CD4-positive, CD25-positive, alpha-beta regulatory T cell (primary cell): ENCODE data around the gene SLC2A5. TPM values are rescaled to one million over a fixed set of nuclear protein-coding genes. Genes with fewer than 3 reads are reported as not detected.
A peak's percentile ranks its signal among the peaks of the same experiment; 100 is the strongest.

ENCODE experiments used
- ATAC-seq, 2 donors: fragments of 150-1000 bp; cut with Tn5 transposase; one replicate each; pipeline ENCODE4 v1.10.0; 2021; ENCODE audit warnings: low read depth in 2 of 2, moderate number of reproducible peaks in 2 of 2, moderate library complexity in 1 of 2
- DNase-seq, 3 donors: peaks; one replicate each; pipeline versions ENCODE4 v3.0.0 to v3.0.0-alpha.2; 2012 to 2022; ENCODE audit warnings: mixed read lengths in 1 of 3
- H3K27ac ChIP-seq: one replicate; pipeline ENCODE4 v1.7.0; 2013; ENCODE audit warnings: mild to moderate bottlenecking, low read length; ENCODE audit not compliant: insufficient read depth, poor library complexity, severe bottlenecking
- H3K27me3 ChIP-seq: one replicate; pipeline ENCODE4 v1.7.0; 2013; ENCODE audit warnings: low read length; ENCODE audit not compliant: control insufficient read depth, insufficient read depth
- H3K36me3 ChIP-seq: one replicate; pipeline ENCODE4 v1.7.0; 2013; ENCODE audit warnings: mild to moderate bottlenecking, low read length, moderate library complexity; ENCODE audit not compliant: control insufficient read depth, insufficient read depth
- H3K4me1 ChIP-seq: 2 replicates; pipeline ENCODE4 v1.7.0; 2013; ENCODE audit warnings: mild to moderate bottlenecking, low read length; ENCODE audit not compliant: insufficient read depth, control insufficient read depth, poor library complexity, severe bottlenecking
- H3K4me3 ChIP-seq: one replicate; pipeline ENCODE4 v1.7.0; 2013; ENCODE audit warnings: low read depth, mild to moderate bottlenecking, low read length, moderate library complexity
- H3K9me3 ChIP-seq, 2 experiments: 1 replicate in 1 of 2; 2 replicates in 1 of 2; pipeline ENCODE4 v1.7.0; 2013; ENCODE audit warnings: low read length in 2 of 2, mild to moderate bottlenecking in 1 of 2, moderate library complexity in 1 of 2; ENCODE audit not compliant: control insufficient read depth in 2 of 2
- H3K27ac Mint-ChIP-seq, 3 donors: one replicate each; pipeline ENCODE4 v1.8.0; 2020 to 2022; ENCODE audit warnings: mild to moderate bottlenecking in 3 of 3, mixed read lengths in 3 of 3, moderate library complexity in 2 of 3
- H3K27me3 Mint-ChIP-seq: one replicate; pipeline ENCODE4 v1.8.0; 2022; ENCODE audit warnings: mild to moderate bottlenecking, mixed read lengths
- H3K36me3 Mint-ChIP-seq: one replicate; pipeline ENCODE4 v1.8.0; 2020; ENCODE audit warnings: mixed read lengths
- H3K4me1 Mint-ChIP-seq, 4 donors: one replicate each; pipeline ENCODE4 v1.8.0; 2020 to 2022; ENCODE audit warnings: mixed read lengths in 4 of 4, mild to moderate bottlenecking in 1 of 4
- H3K4me3 Mint-ChIP-seq, 4 donors: one replicate each; pipeline ENCODE4 v1.8.0; 2020 to 2022; ENCODE audit warnings: mild to moderate bottlenecking in 4 of 4, mixed read lengths in 4 of 4, moderate library complexity in 3 of 4
- H3K9me3 Mint-ChIP-seq, 7 donors: one replicate each; pipeline ENCODE4 v1.8.0; 2020 to 2022; ENCODE audit warnings: mixed read lengths in 7 of 7, mild to moderate bottlenecking in 3 of 7, moderate library complexity in 2 of 7
- polyA plus RNA-seq, 4 donors: library from polyadenylated mRNA; unstranded; fragments of 300-500 nt; fragmentation: Illumina TruSeq; gene quantifications; one replicate each; pipeline ENCODE4 v1.2.3, GENCODE V29; 2021
- total RNA-seq: library from RNA; stranded (reverse); gene quantifications from one replicate; pipeline ENCODE4 v1.2.3, GENCODE V29; 2022

The SLC2A5 gene
- total and polyA plus RNA-seq, 5 donors from 2014 or later: 0.08 to 0.64 TPM; not detected in 3

DNA sequence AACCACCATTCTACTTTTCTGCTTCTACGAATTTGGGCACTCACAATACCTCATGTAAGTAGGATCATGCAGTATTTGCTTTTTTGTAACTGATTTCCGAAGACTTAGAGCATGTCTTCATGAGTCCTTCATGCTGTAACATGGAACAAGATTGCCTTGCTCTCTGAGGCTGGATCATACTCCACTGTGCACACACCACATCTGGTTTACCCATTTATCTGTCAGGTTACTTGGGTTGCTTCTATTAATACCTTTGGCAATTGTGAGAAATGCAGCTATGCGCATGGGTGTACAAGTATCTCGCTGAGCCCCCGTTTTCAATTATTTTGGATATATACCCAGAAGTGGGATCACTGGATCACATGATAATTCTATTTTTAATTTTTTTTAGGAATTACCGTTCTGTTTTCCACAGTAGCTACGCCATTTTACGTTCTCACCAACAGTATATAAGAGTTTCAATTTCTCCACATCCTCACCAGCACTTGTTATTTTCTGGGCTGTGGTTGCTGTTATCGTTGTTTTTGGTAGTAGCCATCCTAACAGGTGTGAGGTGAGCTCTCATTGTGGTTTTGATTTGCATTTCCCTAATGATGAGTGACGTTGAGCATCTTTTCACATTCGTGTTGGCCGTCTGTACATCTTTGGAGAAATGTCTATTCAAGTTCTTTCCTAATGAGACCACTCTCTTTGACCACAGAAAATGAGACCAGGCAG is 10.7 kb upstream of the SLC2A5 start:
- Histone ChIP-seq H3K4me3 (no peak overlapping the region), H3K27me3 (peaks cover 12% of the 10 kb centered on the region), H3K27ac (no peak overlapping the region), H3K36me3 (no peaks in the 10 kb centered on the region), H3K9me3 (no peaks in the 10 kb centered on the region), H3K4me1 (peaks cover 11% of the 10 kb centered on the region)
- no peaks in the 10 kb centered on the region for H3K9me3 Mint-ChIP-seq
- H3K4me1 Mint-ChIP-seq: peaks cover 0 to 49% (median 17%) of the 10 kb centered on the region in 4 donors
- no peak overlapping the region for H3K4me3 Mint-ChIP-seq
- peaks cover 29% of the 10 kb centered on the region for H3K27me3 Mint-ChIP-seq
- no peak for ATAC-seq
- no peaks in the 10 kb centered on the region for H3K36me3 Mint-ChIP-seq
- DNase-seq: peak in 1 of 3 donors; percentile 68
- no peak overlapping the region for H3K27ac Mint-ChIP-seq

DNA sequence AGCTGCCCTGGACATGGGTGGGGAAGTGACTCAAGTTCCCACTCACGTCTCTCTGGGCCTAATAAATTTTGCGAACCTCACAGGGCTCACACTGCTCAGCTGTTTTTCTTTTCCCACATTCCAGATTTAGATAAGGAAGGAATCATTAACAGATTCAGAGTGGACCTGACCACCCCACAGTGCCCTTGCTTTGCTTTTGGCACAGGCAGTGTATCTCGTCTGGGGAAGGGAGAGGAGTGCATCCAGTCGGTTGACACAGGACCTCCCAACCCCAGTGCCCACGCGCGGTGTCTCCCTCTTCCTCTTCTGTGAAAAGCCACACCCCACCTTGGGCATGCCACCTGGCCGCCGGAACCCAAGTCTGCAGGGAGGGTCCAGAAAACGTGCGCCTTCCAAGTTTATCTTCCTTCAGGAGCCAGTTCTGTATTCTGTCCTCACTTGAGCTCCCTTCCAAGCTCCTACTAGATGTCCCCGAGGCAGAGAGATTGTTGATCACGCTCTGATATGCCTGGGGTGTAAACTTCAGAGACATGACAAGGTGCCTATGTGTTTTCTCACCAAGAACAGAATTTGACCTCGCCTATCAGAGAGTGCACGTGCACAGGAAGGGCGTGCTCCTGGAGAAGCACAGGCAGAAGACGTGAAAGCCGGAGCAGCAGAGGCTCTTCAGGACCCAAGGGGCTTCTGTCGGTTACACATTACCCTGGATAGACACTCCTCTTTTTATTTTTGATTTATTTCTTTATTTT is 9.5 kb upstream of the SLC2A5 start:
- Histone ChIP-seq H3K27me3 (peaks cover 12% of the 10 kb centered on the region), H3K4me1 (peaks cover 11% of the 10 kb centered on the region), H3K4me3 (no peak overlapping the region), H3K27ac (no peak overlapping the region), H3K36me3 (no peaks in the 10 kb centered on the region), H3K9me3 (no peaks in the 10 kb centered on the region)
- no peaks in the 10 kb centered on the region for H3K36me3 Mint-ChIP-seq
- peaks cover 0 to 56% (median 21%) of the 10 kb centered on the region in 4 donors for H3K4me1 Mint-ChIP-seq
- H3K9me3 Mint-ChIP-seq: no peaks in the 10 kb centered on the region
- H3K27me3 Mint-ChIP-seq: peaks cover 31% of the 10 kb centered on the region
- H3K27ac Mint-ChIP-seq: peak overlapping the region in 1 of 3 donors; percentile 52
- DNase-seq (peak in 1 of 3 donors; percentile 59), ATAC-seq (no peak)
- H3K4me3 Mint-ChIP-seq: no peak overlapping the region

DNA sequence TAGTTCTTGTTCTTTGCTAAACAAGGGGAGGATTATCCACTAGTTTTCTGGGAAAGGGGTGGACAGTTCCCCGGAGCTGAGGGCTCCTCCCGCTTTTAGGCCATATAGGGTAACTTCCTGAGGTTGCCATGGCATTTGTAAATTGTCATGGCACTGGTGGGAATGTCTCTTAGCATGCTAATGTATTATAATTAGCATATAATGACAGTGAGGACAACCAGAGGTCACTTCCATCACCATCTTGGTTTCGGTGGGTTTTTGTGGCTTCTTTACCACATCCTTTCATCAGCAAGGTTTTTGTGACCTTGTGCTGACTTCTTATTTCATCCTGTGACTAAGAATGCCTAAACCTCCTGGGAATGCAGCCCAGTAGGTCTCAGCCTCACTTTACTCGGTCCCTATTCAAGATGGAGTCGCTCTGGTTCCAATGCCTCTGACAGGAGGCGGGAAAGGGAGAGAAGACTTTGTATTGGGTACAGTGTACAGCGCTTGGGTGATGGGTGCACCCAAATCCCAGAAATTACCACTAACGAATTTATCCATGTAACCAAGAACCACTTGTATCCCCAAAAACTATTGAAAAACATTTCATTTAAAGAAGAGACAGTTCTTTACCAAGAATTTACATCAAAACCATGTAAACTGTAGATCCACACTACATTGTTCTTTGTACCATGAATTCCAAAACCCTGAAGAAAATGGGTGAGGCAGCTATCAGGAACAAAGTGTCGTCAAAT is 8.7 kb upstream of the SLC2A5 start:
- Mint-ChIP-seq H3K9me3 (no peaks in the 10 kb centered on the region), H3K27ac (no peak overlapping the region), H3K36me3 (no peaks in the 10 kb centered on the region), H3K4me1 (peaks cover 0 to 51% (median 20%) of the 10 kb centered on the region in 4 donors), H3K4me3 (no peak overlapping the region), H3K27me3 (peaks cover 30% of the 10 kb centered on the region)
- ATAC-seq: no peak
- H3K27ac ChIP-seq: no peak overlapping the region
- H3K36me3 ChIP-seq: no peaks in the 10 kb centered on the region
- H3K9me3 ChIP-seq: no peaks in the 10 kb centered on the region
- peaks cover 11% of the 10 kb centered on the region for H3K4me1 ChIP-seq
- peak in 1 of 3 donors; percentile 72 for DNase-seq
- no peak overlapping the region for H3K4me3 ChIP-seq
- H3K27me3 ChIP-seq: peaks cover 12% of the 10 kb centered on the region

DNA sequence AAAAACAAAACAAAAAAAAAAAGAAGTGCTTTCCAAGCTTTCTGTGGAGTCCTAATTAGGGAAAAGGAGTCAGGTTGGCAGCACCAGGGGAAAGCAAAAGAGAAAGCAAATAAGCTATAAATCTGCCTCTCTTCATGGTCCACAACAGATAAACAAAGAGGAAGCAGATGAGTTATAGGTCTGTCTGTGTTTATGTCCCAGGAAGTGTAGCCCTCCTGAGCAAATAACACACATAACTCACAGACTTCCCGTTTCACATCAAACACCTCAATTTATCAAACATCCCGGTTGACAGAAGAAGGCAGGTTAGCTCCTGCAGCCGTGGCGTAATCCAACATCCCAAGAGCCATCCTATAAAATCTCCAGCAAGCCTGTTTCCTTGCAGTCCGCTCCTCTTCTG is 5.6 kb upstream of the SLC2A5 start:
- Mint-ChIP-seq H3K4me1 (peaks cover 0 to 37% (median 14%) of the 10 kb centered on the region in 4 donors), H3K27me3 (peaks cover 27% of the 10 kb centered on the region), H3K27ac (peak overlapping the region in 1 of 3 donors; percentile 68), H3K9me3 (no peaks in the 10 kb centered on the region), H3K4me3 (no peak overlapping the region), H3K36me3 (no peaks in the 10 kb centered on the region)
- no peak overlapping the region for H3K4me3 ChIP-seq
- H3K4me1 ChIP-seq: peaks cover 11% of the 10 kb centered on the region
- peaks cover 12% of the 10 kb centered on the region for H3K27me3 ChIP-seq
- ATAC-seq: no peak
- no peaks in the 10 kb centered on the region for H3K9me3 ChIP-seq
- peak in 1 of 3 donors; percentile 41 for DNase-seq
- H3K36me3 ChIP-seq: no peaks in the 10 kb centered on the region
- no peak overlapping the region for H3K27ac ChIP-seq

DNA sequence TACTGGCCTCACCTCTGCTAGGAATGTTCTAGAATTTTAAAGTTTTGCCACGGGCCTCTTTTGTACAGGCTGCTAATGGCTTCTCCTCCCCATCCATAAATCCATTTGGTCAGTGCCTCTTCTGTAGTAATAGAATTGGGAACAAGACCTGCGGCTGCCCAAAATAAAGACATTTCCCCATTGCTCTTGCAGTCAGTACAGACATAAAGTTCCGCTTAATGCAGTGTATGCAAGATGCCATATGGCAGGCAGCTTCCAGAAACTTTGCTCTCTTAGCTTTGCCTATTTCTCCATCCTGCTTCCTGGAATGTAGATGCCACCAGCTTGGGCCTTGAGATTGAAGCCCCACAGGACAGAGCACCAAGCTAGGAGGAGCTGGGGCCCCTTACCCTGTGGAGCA is 3.7 kb upstream of the SLC2A5 start:
- Histone ChIP-seq H3K4me1 (peaks cover 6% of the 10 kb centered on the region), H3K36me3 (no peaks in the 10 kb centered on the region), H3K27ac (no peak overlapping the region), H3K9me3 (no peaks in the 10 kb centered on the region), H3K4me3 (no peak overlapping the region), H3K27me3 (peaks cover under 1% of the 10 kb centered on the region)
- H3K4me3 Mint-ChIP-seq: no peak overlapping the region
- DNase-seq (no peak), ATAC-seq (no peak)
- peaks cover 0 to 1% (median 0%) of the 10 kb centered on the region in 7 donors for H3K9me3 Mint-ChIP-seq
- H3K27me3 Mint-ChIP-seq: peaks cover 19% of the 10 kb centered on the region
- no peaks in the 10 kb centered on the region for H3K36me3 Mint-ChIP-seq
- H3K27ac Mint-ChIP-seq: no peak overlapping the region
- H3K4me1 Mint-ChIP-seq: peaks cover 0 to 22% (median 10%) of the 10 kb centered on the region in 4 donors

DNA sequence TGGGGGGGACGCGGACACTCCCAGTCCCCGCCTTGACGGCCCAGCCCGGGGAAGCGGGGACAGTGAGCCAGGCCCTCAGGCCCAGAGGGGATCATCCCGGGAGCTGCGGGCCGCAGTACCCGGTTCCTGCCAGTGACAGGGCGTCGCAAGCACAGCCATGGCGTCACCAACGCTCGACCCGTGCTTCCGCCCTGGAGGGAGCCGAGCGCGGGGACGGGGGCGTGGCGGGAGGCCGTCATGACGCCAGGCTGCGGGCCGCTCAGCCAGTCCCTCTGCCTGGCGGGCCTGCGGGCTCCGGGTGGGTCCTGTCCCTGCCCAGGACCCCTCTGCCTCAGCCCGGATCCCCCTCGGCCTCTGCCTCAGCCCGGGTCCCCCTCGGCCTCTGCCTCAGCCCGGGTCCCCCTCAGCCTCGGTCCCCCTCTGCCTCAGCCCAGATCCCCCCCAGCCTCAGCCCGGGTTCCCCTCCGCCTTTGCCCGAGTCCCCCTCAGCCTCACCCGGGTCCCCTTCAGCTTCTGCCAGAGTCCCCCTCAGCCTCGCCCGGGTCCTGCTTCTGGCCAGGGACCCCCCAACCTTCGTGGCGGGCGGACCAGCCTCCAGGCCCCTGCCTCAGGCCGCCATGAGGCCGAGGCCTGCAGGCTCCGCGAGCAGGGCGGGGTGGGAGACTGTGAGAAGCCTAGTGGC is 2.3 kb upstream of the SLC2A5 start:
- Mint-ChIP-seq H3K4me1 (peaks cover 0 to 21% (median 8%) of the 10 kb centered on the region in 4 donors), H3K36me3 (no peaks in the 10 kb centered on the region), H3K9me3 (peaks cover 0 to 3% (median 0%) of the 10 kb centered on the region in 7 donors), H3K4me3 (no peak overlapping the region), H3K27ac (no peak overlapping the region), H3K27me3 (peaks cover 15% of the 10 kb centered on the region)
- DNase-seq: no peak
- no peaks in the 10 kb centered on the region for H3K36me3 ChIP-seq
- no peak overlapping the region for H3K27ac ChIP-seq
- no peak for ATAC-seq
- H3K4me1 ChIP-seq: peaks cover 3% of the 10 kb centered on the region
- no peak overlapping the region for H3K4me3 ChIP-seq
- no peaks in the 10 kb centered on the region for H3K9me3 ChIP-seq
- no peaks in the 10 kb centered on the region for H3K27me3 ChIP-seq

DNA sequence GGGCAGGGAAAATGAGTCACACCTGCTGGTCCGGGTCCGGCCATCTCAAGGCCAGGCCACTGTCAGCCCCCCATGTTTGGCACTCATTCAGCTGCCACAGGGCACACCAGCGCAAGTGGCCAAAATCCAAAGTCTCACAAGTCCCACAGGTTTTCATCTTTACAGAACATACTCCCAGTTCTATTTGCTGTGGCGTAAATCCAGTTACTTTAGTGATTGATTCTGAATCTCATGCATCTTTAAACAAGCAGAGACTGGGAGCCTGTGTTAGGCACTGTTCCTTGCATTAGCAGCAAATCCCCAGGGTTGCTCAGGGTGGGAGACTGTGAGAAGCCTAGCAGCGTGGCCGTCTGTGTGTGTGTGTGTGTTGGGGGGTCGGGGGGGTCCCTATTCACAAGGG is 1.1 kb upstream of the SLC2A5 start:
- H3K27ac Mint-ChIP-seq: peak overlapping the region in 1 of 3 donors; percentile 15
- H3K27me3 Mint-ChIP-seq: peaks cover 15% of the 10 kb centered on the region
- Histone ChIP-seq H3K4me1 (no peaks in the 10 kb centered on the region), H3K36me3 (no peaks in the 10 kb centered on the region), H3K9me3 (no peaks in the 10 kb centered on the region), H3K4me3 (no peak overlapping the region), H3K27ac (no peak overlapping the region), H3K27me3 (no peaks in the 10 kb centered on the region)
- H3K4me1 Mint-ChIP-seq: peaks cover 0 to 12% (median 7%) of the 10 kb centered on the region in 4 donors
- peaks cover 0 to 3% (median 0%) of the 10 kb centered on the region in 7 donors for H3K9me3 Mint-ChIP-seq
- DNase-seq (no peak), ATAC-seq (no peak)
- H3K36me3 Mint-ChIP-seq: no peaks in the 10 kb centered on the region
- no peak overlapping the region for H3K4me3 Mint-ChIP-seq
